A673 (cell line): ENCODE results near the gene CUBN.

Source experiments
- CTCF ChIP-seq: fragments of 300-800, 200-600 bp; sonication (generic); conservative IDR thresholded peaks from 2 replicates; pipeline ENCODE4 v1.5.1; 2017; ENCODE audit warnings: low read depth, mild to moderate bottlenecking, antibody characterized with exemption, low read length, moderate library complexity, mixed read lengths
- EZH2 ChIP-seq: fragments of 200-600 bp; sonication (generic); IDR thresholded peaks from 2 replicates; pipeline ENCODE4 v1.6.1; 2017; ENCODE audit warnings: borderline replicate concordance, low read depth, mild to moderate bottlenecking, mixed read lengths, antibody characterized with exemption, low read length; ENCODE audit not compliant: poor library complexity, severe bottlenecking

DNA sequence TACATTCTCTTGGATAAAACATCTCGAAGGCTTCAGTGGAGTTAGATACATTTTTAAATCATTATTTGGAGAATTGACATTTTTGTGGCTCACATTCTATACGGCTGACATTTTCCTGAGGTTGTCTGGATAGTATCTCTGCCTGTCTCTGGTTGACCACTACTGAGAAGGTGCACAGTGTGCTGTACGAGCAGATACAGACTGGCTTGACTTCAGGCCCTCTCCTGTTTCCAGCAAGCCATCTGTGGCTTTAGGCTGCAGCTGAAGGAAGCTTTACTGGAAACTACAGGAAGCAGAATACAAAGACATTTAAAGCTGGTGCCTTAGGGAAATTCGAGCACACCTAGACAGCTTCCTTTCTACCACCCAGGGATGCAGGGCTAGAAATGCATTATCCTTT is 273.0 kb downstream of the CUBN start:
- TF ChIP-seq EZH2 (no peak), CTCF (no peak)
